NCI-H526 (cell line): ENCODE measurements around the gene RNASEH1.
A peak's percentile ranks its signal among the peaks of the same experiment; 100 is the strongest.
"Not testable (repeated sequence)": the region's sequence is repeated elsewhere in the genome, so short reads cannot be mapped to it uniquely, and the experiment has no call there.

Experiments
- DNase-seq, 2 experiments: peaks; one replicate each; lab custom pipeline; 2025; lab: John Stamatoyannopoulos, UW

The RNASEH1 gene

DNA sequence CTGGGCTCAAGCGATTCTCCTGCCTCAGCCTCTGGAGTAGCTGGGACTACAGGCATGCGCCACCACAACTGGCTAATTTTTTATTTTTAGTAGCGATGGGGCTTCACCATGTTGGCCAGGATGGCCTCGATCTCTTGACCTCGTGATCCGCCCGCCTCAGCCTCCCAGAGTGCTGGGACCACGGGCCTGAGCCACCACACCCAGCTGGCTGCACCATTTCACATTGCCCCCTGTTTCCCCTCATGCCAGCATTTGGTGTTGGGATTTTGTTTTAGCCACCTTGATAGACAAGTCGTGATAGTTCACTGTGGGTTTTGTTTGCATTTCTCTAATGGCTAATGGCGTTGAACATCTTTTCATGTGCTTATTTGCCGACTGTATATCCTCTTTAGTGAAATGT is 31.0 kb upstream of the RNASEH1 start:
- no peak for DNase-seq

DNA sequence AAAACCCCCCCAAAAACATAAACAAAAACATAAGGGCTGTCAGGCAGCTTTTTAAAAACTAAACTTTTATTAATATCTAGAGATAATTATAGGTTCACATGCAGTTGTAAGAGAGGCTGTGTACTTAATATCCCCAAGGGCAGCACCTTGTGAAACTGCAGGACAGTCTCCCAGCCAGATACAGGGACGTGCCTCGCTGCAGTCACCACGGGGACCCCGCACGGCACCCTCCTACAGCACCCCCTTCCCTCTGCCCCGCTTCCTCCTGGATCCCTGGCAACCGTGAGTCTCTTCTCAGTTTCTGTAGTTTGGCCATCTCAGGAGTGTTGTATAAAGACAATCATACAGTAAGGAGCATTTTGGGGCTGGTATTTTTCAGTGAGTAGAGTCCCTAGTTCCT is 30.0 kb upstream of the RNASEH1 start:
- no peak for DNase-seq

DNA sequence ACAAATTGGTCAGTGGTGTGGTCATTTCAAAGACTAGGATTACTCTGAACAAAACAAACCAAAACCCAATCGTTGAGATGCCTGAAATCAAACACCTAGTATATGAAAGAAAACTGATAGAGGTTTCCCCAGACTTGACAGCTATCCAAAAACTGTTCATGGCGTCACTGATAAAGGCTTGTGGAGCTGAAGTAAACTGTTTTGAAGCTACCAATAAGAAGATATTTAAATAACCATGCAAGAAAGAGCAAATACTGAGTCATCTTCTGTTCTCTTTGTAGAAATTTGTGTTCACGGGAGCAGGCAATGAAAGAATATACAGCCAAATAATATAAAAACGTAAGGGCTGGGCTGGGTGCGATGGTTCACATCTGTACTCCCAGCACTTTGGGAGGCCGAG is 29.3 kb upstream of the RNASEH1 start:
- no peak for DNase-seq

DNA sequence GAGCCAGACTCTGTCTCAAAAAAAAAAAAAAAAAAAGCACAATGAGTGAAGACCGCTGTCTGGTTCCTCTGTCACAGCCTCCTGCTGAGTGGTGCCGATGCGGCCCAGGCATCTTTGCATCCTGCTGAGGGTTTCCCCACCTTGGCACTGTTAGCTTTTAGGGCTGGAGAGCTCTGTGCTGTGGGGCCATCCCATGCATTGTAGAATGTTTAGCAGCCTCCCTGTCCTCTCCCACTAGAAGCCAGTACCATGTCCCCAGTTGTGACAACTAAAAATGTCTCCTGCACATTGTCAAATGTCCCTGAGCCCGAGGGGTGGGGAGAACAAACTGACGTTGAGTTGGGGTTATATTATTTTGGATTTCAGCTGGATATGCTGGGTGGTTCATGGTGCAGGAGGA is 28.9 kb upstream of the RNASEH1 start:
- DNase-seq: no peak

DNA sequence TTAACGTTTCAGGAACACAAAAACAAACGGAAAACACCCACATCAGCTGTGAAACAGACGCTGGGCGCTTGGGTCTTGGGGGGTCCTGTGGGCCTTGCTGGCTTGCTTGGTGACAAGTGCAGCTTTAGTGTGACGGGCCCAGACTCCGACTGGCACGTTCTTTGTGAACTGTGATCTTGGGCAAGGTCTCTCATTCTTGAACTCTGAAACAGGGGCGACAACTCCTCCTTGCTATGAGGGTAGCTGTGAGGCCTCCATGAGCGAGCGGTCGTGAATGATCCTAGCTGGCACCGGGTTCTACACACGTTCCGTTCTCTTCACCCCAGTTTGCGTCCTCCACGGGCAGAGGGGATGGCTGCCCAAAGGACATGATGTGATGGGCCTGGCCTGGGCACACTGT is 28.1 kb upstream of the RNASEH1 start:
- no peak for DNase-seq

DNA sequence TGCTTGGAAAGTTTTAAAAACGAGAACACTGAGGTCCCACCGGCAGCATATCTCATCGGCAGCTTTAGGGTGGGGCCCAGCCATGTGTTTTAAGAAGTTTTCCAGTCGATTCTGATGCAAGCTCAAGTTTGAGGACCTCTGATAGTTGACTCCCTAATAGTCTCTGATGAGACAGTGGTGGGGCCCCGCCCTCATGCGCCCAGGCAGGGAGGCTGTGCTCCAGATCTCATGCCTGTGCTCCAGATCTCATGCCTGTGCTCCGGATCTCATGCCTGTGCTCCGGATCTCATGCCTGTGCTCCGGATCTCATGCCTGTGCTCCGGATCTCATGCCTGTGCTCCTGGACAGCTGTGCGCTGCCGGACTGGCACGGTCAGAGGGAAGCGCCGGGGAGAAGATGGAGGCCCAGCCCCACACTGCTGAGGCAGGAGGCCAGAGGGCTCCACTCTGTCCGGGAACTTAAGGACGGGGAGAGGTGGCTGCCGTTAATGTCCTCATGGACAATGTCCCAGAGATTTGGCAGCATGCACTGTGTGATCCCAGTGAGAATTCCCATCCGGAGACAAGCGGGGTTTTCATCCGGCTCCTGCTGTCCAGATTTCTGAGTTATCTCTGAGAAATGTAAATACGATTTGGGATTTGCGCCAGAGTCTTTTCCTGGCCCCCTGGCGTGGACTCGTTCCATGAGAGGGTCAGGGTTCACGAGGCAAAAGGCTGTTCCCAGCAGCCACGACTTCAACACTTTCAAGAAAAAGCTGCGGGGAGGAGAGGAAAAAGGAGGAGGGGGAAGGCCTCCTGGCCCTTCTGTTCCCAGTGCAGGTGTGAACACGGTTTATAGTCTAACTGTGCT is 27.4 kb upstream of the RNASEH1 start:
- no peak for DNase-seq

DNA sequence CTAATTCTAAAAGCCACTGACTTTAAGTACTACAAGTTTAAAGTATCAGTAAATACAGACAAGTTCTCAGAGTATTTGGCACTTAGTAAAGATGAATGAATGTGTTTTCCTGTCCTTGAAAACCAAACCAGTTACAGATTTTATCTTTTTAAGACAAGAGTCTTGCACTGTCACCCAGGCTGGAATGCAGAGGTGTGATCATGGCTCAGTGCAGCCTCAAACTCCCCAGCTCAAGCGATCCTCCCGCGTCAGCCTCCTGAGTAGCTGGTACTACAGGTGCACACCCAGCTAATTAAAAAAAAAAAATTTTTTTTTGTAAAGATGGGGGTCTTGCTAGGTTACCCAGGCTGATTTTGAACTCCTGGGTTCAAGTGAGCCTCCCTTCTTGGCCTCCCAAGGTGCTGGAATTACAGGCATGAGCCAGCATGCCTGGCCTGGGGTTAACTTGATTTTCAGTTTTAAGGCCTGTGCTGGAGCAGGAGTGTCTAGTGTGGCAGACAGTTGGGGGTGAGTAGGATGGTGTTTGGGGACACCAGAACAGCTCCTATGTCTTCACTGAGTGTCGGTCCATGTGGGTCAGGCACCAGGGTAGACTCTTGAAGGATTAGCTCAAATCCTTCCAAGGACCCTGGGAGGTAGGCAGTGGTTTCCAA is 26.6 kb upstream of the RNASEH1 start:
- no peak for DNase-seq

DNA sequence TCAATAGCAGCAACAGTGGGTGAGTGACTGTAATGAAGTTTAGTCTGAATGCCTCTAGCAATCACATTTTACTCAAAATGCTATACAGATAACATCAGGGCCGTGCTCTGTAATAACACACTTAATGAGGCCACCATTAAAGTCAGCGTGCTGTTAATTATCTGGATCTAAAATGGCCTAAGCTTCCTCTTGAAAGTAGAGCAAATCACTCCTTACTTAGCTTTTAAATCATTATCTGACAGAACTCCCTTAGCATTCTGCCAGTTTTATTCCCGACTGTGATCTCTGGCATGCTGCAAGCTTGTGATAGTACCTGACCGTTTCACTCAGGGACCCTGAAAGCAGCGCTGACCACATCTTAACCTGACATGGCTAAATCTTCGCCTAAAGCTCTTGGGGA is 25.9 kb upstream of the RNASEH1 start:
- no peak for DNase-seq

DNA sequence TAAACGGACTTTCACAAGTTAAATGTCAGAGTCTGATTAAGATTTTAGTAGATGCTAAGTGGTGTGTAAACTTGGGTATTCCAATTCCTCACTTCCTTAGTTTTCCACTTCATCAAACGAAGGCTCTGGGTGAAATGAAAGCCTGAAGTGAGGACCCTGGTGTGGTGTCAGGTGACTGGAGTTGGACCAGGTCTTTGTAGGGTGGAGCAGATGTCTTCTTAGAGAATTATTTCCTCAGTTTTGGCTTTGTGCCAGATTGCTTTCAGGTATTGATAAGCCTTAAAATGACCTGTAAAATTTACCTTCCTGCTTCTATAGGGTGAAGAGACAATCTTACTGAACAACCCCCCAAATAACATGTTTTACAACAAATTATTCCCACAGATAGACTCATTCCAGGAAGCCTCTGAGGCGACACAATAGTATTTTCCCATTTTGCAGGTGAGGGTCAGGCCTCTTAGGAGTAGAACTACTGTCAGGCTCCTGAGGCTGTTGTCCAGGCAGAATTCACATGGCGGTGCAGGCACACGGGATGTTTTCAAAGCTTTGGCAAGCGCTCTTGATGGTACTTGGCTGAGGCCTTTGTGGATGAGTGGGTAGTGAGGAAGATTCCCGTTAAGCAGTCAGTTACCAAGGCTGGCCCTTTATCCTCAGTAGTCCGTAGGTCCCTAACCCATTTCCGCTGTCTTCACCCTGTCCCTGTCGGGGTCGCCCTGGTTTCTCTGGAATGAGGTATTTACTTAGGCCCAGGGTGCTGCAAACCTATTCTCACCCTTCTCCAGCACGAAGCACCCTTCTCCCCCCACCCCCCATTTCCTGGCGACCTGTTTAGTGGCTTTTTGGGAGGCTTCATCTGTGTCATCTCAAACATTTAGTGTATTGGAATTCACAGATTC is 23.5 kb upstream of the RNASEH1 start:
- DNase-seq: no peak

DNA sequence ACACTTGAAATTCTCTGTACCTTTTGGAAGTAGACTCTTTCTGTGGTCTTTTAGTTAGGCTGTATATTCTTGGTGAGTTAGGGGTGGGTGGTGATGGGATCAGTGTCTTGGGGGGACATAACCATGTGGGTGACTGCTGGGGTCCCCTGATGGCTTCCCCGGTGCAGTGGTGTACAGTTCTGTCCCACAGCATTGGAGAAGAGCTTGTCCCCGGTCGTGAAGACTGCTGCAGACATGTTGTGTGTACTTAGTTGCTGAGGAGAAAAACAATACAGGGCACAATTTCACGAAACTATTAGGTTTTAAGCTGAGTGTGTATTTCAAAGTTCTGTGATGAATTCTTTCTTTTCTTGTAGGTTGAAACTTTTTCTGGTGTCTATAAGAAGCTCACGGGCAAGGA is 22.3 kb upstream of the RNASEH1 start:
- DNase-seq: no peak

DNA sequence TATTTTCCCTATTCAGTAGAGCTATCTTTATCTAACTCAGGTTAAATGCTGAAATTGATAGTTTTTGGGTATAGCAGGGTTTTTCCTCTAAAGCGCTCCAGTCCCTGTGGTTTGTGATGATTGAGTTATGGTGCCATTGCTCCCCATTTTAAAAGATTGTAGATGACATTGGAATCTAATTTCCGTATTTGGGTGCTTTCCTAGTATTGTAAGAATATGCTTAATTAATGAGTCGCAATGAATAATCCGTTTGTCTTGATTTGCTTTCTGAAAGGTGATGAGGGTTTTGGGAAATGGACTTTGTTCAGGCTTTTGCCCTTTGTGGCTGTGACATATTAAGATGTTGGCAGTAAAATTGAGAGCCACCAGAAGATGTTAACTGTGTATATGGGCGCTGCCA is 20.9 kb upstream of the RNASEH1 start:
- DNase-seq: no peak

DNA sequence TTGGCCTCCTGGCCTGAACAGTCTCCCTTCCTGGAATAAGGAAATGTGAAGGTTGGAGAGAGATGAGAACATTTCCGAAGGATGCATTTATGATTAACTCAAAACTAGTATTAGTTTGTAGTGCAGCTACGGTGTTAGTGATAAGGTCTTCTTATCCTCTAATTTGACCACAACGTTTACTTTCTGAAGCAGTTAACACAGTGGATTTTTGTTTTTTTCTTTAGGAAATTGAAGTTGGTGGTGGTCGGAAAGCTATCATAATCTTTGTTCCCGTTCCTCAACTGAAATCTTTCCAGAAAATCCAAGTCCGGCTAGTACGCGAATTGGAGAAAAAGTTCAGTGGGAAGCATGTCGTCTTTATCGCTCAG is 18.1 kb upstream of the RNASEH1 start:
- not testable (repeated sequence) for DNase-seq

DNA sequence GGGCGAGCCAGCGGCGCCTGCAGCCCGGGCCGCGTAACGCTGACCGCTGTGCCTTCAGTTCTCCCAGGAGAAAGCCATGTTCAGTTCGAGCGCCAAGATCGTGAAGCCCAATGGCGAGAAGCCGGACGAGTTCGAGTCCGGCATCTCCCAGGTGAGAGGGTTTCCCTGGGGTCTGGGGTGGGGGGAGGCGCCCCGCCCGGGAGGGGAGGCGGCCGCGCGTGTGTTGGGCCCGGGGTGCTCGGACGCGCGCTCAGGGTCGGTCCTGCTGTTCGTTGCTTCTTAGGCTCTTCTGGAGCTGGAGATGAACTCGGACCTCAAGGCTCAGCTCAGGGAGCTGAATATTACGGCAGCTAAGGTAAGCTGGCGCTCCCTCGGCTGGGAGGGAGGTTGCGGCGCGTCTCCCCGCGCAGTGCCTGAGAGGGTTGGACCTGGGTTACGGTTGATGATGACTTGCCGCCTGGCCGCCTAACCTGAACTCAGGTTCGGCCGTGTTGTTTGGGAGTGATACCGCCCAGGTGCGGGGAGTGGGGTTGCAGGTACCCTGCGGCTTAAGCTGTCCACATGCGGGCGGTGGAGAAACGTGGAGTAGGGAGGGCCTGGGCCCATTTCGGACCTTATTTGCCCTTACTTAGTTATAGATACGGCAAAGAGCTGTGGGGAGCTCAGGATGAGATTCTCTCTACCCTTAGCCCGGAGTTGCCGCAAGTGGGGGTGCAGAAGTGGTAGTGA is 17.6 kb upstream of the RNASEH1 start:
- DNase-seq: peak in 1 of 2 experiments; percentile 28

DNA sequence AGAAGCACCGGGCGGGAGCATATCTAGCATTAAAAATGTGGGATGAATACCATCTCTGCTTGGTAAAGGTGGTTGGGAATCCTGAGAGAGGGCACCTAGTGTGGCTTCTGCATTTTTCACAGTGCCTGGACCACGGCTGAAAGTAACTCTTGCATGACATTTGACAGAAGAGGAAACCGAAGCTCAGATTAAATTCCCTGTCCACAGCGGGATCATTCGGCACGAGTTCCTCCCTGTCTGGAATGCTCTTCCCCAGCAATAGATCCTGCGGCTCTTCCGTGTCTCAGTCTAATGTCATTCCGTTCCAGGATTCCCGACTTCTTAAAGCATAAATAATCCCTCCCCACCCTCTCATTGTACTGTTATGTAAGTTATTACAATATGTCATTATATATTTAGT is 16.0 kb upstream of the RNASEH1 start:
- no peak for DNase-seq

DNA sequence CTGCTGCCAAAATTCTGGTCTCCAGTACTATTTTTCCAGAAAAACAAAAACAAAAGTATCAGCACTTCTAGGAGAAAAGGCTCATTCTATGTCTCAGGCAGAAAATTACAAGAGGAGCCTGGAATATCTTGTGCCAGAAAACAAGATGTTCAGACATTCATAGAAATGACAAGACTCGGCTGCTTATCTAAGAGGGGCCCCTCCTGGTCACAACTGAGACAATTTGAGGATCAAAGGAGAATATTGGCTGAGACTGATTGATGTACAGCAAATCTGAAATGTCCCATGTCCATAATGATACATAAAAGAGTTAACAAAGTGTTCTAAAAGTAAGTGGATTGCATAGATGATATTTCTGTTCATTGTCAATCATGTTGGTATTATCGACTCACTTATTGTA is 14.5 kb upstream of the RNASEH1 start:
- DNase-seq: no peak

DNA sequence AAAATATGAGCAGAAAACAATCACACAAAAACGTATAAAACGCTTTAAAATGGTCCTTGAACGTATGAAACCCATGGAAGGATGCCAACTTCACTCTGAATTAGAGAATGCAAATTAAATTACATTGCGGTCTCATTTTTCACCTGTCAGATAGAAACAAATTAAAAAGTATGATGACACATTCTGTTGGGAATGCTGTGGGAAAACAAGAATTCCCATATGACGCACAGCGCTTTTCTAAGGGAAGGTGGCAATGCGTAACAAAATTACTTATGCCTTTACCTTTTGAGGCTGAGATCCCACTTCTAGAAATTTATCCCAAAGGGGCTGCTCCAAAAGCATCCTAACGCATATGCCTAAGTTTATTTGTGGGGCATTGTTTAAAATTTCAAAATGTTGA is 13.2 kb upstream of the RNASEH1 start:
- DNase-seq: no peak

DNA sequence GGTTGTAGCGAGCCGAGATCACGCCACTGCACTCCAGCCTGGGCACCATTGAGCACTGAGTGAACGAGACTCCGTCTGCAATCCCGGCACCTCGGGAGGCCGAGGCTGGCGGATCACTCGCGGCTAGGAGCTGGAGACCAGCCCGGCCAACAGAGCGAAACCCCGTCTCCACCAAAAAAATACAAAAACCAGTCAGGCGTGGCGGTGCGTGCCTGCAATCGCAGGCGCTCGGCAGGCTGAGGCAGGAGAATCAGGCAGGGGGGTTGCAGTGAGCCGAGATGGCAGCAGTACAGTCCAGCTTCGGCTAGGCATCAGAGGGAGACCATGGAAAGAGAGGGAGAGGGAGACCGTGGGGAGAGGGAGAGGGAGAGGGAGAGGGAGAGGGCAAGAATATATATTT is 11.5 kb upstream of the RNASEH1 start:
- DNase-seq: not testable (repeated sequence)

DNA sequence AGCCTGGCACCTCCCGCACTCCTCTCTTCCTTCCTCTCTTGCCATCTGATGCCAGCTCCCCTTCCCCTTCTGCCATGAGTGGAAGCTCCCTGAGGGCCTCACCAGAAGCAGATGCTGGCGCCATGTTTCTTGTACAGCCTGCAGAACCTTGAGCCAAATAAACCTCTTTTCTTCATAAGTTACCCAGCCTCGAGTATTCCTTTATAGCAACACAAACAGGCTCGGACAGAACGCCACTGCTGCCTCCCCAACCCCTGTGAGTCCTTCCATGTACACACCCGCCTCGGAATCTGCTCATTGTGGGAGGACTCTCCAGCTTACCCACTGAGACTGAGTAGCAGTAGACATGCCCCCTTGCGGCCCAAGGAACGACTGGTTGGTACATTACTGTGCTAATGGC is 8.7 kb upstream of the RNASEH1 start:
- no peak for DNase-seq

DNA sequence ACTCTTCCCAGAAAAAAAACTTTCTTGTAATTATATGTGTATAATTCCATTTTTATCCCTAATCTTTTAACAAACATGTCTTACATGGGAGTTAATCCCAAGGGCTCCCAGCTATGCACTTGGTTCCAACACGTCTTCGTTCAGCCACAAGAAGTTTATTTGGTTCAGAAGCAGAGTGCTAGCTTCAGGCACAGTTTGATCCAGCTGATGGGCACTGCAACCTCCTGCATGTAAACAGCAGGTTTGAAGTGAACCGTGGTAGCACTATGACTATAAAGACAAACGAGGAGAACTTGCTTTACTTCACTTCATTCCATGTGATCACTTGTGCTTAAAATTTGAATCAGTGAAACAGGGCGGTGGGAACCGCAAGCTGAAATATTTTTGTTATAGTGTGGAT is 7.0 kb upstream of the RNASEH1 start:
- DNase-seq: no peak

DNA sequence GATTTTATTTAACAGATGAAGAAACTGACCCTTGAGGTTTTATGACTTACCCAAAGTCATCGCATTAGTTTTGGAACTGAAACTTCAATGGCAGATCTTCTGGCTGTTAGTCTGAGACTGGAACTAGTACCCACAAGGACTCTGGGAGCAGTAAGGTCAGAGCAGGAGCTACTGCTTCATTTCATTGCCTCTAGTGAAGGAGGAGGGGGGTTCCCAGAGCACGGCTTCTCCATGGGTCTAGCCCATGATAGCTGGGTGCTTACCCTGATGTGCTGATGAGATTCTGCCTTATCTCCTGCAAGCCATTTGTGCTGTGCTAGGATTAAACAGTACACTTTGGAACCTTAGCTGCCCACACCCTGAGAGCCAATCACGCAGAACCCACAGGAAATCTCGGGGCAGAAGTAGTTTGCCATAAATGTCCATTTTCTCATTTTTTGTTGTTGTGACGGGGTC is 5.4 kb upstream of the RNASEH1 start:
- no peak for DNase-seq

DNA sequence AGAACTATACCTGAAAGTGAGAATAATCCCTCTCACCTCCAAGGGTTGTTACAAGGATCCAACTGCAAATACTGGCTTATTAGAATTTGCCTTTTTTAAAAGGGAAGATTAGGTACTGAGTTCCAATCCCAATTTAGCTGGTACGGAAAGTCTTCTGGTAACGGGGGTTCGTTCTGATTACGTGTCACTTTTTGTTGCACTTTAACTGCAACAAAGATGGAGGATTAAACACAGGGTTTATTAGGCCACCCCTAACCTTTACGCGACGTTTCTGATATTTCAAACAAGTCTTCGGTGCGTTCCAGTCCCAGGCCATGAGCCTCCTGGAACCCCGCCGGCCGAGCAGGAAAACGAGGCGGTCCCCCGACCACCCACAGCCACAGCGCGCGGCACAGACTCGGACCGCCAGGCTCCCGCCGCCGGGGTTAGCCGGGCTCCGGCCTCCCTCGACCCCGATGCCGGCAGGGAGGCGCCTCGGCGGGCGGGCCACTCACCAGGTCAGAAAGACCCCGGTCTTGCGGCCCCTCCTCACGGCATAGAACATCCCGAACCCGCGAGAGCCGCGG is 411 bp downstream of the RNASEH1 start:
- peak in 1 of 2 experiments; percentile 38 for DNase-seq

DNA sequence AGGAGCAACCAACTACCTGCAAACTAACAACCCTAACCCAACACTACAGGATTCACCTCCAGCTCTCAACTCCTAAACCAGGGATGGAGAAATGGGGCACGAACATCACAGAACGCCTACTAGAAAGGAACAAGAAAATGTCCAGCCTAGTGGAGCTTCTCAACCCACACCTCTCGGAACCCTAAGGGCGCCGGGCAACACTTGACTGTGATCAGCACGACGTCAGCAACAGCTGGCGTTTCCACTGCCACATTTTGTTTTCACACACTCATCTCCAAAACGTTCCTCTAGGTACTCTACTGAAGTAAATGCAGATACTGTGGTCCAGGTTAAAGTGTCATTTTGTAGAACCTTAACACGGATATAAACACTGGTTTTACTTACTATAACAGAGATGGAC is 4.2 kb downstream of the RNASEH1 start:
- DNase-seq: no peak
